ENCODE data around the gene GSTO2. TPM values are rescaled to one million over a fixed set of nuclear protein-coding genes. Genes with fewer than 3 reads are reported as not detected.

GSTO2 gene
- total RNA-seq, 1 donor from 2014 or later: 0.58 TPM

DNA sequence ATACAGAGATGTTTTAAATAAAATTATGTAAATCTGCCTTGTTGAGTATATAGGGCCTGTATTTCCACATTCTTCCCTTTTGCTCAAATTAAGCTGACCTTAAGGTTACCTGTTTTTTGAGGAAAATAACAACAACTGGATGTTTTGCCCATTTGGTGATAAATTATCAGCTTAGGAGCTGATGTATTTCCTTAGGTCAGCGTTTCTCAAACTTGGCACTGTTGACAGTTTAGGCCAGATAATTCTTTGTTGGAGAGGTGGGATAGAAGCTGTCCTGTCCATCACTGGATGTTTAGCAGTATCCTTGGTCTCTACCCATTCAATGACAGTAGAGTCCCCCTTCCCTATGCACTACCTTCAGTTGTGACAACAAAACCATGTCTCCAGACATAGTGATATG lies 7.2 kb downstream of the GSTO2 start:
- no peak overlapping the region for H3K4me3 Mint-ChIP-seq
- no peaks in the 10 kb centered on the region for H3K9me3 Mint-ChIP-seq
- TF ChIP-seq, protein P1, sequence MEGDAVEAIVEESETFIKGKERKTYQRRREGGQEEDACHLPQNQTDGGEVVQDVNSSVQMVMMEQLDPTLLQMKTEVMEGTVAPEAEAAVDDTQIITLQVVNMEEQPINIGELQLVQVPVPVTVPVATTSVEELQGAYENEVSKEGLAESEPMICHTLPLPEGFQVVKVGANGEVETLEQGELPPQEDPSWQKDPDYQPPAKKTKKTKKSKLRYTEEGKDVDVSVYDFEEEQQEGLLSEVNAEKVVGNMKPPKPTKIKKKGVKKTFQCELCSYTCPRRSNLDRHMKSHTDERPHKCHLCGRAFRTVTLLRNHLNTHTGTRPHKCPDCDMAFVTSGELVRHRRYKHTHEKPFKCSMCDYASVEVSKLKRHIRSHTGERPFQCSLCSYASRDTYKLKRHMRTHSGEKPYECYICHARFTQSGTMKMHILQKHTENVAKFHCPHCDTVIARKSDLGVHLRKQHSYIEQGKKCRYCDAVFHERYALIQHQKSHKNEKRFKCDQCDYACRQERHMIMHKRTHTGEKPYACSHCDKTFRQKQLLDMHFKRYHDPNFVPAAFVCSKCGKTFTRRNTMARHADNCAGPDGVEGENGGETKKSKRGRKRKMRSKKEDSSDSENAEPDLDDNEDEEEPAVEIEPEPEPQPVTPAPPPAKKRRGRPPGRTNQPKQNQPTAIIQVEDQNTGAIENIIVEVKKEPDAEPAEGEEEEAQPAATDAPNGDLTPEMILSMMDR (conservative IDR thresholded peaks at IDR 0.05): no peak

DNA sequence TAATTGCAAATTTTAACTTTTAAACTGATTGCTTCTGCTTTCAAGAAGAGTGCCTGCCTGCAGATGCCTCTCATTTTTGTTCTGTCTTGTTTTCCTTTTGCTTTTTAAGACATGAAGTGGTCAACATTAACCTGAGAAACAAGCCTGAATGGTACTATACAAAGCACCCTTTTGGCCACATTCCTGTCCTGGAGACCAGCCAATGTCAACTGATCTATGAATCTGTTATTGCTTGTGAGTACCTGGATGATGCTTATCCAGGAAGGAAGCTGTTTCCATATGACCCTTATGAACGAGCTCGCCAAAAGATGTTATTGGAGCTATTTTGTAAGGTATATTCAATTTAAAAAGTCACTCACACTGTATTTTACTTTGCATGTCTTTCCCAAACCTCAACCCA lies 8.8 kb downstream of the GSTO2 start:
- TF ChIP-seq, protein P1 (conservative IDR thresholded peaks at IDR 0.05): no peak
- Mint-ChIP-seq H3K27ac (ENCODE audit: unreplicated experiment) (no peak overlapping the region), H3K9me3 (no peaks in the 10 kb centered on the region), H3K27me3 (ENCODE audit: low read depth) (peaks cover 51% of the 10 kb centered on the region), H3K4me3 (no peak overlapping the region), H3K36me3 (ENCODE audit: low read depth) (no peaks in the 10 kb centered on the region), H3K4me1 (no peaks in the 10 kb centered on the region)
- DNase-seq (ENCODE audit: low read depth, low spot score): no peak

More for the DNA sequence above, 7.2 kb downstream of the GSTO2 start:
- no peaks in the 10 kb centered on the region for H3K4me1 Mint-ChIP-seq
- no peak for DNase-seq (ENCODE audit: low read depth, low spot score)
- H3K27me3 Mint-ChIP-seq (ENCODE audit: low read depth): peaks cover 44% of the 10 kb centered on the region
- no peak overlapping the region for H3K27ac Mint-ChIP-seq (ENCODE audit: unreplicated experiment)
- no peaks in the 10 kb centered on the region for H3K36me3 Mint-ChIP-seq (ENCODE audit: low read depth)

DNA sequence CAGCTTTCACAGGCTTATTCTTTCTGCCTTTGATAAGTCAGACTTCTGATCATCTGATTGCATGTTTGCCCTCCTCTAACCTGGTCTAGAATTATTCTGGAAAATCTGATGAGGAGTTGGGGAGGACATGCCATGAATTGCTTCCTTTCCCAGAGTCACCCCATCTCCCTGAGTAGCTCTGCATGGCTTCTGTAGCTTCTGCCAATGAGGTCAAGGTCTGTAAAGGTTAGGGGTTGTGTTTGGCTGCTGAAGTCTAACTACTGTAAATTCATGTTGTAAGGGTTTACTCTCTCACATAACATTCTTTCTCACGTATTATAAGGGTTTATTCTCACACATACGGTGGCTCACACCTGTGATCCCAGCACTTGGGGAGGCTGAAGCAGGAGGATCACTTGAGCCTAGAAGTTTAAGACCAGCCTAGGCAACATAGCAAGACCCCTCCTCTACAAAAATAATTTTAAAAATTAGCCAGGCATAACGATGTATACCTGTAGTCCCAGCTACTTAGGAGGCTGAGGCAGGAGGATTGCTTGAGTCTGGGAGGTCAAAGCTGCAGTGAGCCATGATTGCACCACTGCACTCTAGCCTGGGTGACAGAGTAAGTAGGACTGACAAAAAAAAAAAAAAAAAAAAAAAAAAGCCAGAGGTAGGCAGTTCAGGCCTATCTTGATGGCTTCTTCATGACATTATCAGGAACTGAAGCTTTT lies 10.7 kb downstream of the GSTO2 start:
- peaks cover 37% of the 10 kb centered on the region for H3K27me3 Mint-ChIP-seq (ENCODE audit: low read depth)
- no peaks in the 10 kb centered on the region for H3K9me3 Mint-ChIP-seq
- no peaks in the 10 kb centered on the region for H3K36me3 Mint-ChIP-seq (ENCODE audit: low read depth)

DNA sequence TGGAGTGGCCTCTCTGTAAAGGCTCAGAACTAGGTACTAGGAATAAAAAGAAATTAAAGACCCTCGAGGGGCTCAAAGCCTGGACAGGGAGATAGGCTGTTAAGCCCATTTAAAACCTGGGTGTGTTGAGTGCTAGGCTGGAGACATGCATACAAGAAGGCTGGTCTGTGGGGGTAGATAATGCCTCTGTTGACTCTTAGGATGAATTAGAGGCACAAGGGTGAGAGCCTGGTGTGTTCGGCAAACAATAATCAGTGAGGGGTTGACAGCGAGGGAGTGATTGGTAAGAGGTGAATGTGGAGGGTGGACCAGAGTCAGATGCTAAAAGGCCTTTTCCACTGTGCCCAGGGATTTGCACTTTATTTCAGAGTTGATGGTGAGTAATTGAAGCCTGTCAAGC lies 12.7 kb downstream of the GSTO2 start:
- Mint-ChIP-seq H3K9me3 (no peaks in the 10 kb centered on the region), H3K27me3 (ENCODE audit: low read depth) (peaks cover 18% of the 10 kb centered on the region), H3K27ac (ENCODE audit: unreplicated experiment) (no peak overlapping the region), H3K4me1 (no peaks in the 10 kb centered on the region), H3K4me3 (no peak overlapping the region), H3K36me3 (ENCODE audit: low read depth) (no peaks in the 10 kb centered on the region)
- no peak for DNase-seq (ENCODE audit: low read depth, low spot score)
- TF ChIP-seq, protein P1 (conservative IDR thresholded peaks at IDR 0.05): no peak

More for the DNA sequence above, 10.7 kb downstream of the GSTO2 start:
- no peak overlapping the region for H3K27ac Mint-ChIP-seq (ENCODE audit: unreplicated experiment)
- no peak for DNase-seq (ENCODE audit: low read depth, low spot score)
- H3K4me3 Mint-ChIP-seq: no peak overlapping the region
- TF ChIP-seq, protein P1 (conservative IDR thresholded peaks at IDR 0.05): no peak
- no peaks in the 10 kb centered on the region for H3K4me1 Mint-ChIP-seq

DNA sequence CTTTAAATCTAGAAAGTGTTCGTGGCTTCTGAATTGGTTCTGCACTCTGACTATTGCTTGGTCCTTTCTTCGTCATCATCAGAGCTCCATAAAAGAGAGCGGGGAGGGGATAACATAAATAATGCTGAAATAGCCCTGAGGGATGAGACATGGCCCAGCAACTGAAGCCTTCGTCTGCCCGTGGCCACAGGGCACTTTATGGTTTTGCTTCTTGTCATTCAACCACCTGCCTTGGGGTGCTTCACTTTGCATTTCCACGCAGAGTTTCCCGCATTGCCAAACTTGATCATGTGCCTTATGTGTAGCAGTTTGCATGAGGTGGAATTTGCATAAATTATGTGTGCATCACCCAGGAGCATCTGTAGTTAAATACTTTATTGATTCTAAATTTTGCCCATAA lies 15.9 kb downstream of the GSTO2 start:
- Mint-ChIP-seq H3K36me3 (ENCODE audit: low read depth) (no peaks in the 10 kb centered on the region), H3K4me3 (no peak overlapping the region), H3K9me3 (no peaks in the 10 kb centered on the region), H3K27ac (ENCODE audit: unreplicated experiment) (no peak overlapping the region), H3K27me3 (ENCODE audit: low read depth) (peaks cover 39% of the 10 kb centered on the region), H3K4me1 (no peaks in the 10 kb centered on the region)
- DNase-seq (ENCODE audit: low read depth, low spot score): no peak
- TF ChIP-seq, protein P1 (conservative IDR thresholded peaks at IDR 0.05): no peak
